Fibroblast of the conjunctiva (primary cell): ENCODE results near the gene TFAP2D.
A peak's percentile ranks its signal among the peaks of the same experiment; 100 is the strongest.

Source experiments
- DNase-seq: peaks from one replicate; pipeline ENCODE4 v3.0.0-alpha.2; 2010; ENCODE audit warnings: low read depth

Gene TFAP2D

DNA sequence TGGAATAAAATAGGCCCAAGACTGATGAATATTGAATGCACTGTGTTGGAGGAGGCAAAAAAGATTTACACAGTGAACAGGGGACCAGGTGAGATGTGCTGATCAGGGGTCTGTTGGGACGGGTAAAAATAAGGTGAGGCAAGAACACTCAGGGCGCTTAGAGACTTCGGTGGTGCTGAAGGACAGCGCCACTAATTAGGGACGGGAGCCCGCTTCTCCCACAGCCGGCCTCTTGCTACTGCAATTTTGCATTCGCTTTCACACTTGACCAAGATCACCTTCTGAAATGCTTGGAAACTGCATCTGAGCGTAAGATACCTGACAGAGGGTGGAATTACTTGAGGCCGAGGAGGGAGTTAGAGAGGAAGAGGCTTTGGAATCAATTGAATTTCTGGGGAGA, 7.3 kb downstream of the TFAP2D start:
- no peak for DNase-seq

- DNase-seq: no peak
Measured at GRCh38 chr6:50721978-50722377, 8.7 kb downstream of the TFAP2D start.

DNA sequence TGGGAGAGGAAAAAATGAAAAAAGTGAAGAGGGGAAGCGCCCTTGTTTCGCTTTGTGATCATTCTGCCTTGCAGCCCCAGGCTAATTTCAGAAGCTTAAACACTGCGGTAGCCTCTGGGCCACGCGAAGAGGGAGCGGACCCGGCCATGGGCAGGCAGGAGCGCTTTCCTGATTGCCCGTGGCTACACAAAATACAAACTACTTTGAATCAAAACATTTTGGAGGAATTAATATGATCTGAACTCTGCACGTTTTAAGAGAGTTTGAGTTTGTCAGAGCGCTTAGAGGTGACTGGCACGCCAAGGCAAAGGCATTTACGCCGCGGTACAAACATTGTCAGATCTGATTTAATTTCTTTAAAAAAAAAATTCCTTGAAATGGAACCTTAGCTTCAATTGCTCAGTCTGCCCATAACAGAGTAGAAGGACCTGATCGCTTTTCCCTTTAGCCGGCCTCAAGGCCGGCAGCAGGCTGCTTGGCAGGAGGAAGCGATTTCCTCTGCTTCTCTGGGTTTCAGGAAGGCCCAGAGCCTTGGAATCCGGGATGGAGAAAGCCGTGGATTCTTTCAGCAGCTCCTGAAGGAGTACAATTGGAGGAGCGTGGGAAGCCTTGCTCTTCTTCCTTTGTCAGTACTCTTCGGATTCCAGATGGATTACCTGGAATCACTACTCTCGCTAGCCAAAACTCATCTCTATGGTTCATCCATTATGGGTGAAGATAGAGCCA, 9.7 kb downstream of the TFAP2D start:
- DNase-seq: no peak

DNA sequence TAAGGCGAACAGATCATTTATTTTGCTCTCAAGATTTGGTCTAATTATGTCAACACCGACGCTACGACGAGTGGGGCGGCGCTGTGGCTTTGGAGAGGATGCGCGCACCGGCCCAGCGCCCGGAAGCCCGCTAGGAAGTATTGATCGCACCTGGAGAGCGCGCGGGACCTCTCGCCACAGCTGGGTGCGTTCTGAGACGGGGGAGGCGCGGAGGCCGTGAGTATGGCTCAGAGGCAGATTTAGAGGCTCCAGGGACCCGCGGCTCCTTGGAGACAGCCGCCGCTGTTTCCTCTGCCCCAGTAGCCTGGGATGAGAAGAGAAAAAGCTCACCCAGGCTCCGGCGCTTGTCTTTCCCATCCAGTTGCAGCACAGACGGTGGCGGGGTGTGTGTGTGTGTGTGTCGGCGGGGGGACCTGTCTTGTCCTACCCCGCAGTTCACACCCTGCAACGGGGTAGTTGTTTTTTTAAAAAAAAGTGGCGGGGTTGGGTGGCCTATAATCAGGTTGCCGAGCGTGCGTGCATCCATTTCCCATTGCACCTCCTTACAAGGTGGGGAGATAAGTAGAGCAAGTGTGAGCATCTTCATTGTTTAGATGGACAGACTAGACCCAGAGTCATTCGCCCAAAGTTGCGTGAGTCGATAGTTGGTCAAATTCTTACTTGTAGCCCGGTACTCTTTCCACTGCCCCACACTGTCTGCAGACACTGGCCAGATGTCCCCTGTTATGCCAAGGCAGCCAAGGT, 11.2 kb downstream of the TFAP2D start:
- DNase-seq: no peak

GRCh38 chr6:50734488-50734887, 21.2 kb downstream of the TFAP2D start:
- no peak for DNase-seq

DNA sequence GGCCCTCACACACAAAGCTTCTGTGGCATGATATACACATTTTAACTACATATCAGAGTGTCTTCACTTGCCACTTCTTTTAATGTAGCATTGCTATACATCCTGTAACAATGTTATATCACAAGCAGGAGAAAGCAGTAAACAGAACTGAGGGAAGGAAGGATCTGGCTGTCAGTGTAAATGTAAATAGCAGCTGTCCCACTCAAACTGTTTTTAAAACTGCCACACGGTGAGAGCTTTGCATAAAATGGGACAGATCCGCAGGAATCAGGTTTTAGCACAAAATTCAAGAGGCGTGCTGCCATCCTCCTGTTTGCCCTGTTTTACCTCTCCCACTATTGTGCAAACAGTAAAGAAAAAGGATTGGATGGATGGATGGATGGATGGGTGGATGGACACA, 28.8 kb downstream of the TFAP2D start:
- DNase-seq: no peak

DNA sequence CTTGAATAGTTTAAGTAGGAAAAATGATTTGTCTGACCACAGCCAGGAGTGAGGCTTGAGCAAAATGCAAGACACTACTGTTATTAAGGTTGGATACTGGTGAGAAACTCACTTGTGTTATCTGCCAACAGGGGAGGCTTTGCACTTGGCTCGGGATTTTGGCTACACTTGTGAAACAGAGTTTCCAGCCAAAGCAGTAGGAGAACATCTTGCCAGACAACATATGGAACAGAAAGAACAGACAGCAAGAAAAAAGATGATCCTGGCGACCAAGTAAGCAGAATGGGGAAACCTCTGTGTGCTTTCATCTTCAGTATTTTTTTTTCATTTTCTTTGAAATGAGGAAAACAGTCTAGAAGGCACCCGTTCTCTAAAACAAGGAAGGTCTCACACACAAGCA, 31.6 kb downstream of the TFAP2D start:
- no peak for DNase-seq

DNA sequence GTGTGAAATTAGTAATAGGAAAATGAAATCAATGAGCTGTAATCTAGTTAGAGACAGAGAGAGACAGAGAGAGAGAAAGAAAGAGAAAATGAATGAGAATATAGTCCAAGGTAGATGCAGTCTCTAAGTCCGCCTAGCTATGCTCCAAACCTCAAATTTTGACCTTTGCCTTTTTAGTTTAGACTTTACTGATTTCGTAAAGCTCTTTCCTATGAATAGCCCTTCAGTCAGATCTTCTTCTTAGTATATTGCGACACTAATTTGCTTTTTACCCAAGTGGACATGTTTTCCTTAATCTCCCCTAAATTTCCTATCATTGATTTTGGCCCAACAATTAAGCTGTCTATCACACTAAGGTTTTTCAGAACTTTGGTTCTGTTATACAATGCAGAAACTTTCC, 49.5 kb downstream of the TFAP2D start:
- no peak for DNase-seq

DNA sequence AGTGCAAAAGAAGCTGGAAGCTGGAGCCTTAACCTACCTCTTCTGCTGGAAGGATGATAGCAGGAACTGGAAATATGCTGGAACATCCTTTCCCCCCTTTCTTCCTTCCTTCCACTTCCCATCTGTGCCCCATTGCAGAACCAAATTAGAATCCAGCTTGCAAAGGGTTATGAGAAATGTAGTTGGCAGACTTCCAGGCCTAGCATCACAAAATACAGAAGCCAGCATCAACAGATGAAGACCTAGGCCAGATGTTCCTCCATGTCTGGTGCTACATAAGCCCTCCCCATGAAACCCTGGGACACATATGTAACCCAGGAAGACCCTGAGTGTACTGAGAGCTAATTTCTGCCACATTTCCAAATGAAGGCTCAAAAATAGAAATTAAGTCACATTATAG, 65.4 kb downstream of the TFAP2D start:
- DNase-seq: no peak

DNA sequence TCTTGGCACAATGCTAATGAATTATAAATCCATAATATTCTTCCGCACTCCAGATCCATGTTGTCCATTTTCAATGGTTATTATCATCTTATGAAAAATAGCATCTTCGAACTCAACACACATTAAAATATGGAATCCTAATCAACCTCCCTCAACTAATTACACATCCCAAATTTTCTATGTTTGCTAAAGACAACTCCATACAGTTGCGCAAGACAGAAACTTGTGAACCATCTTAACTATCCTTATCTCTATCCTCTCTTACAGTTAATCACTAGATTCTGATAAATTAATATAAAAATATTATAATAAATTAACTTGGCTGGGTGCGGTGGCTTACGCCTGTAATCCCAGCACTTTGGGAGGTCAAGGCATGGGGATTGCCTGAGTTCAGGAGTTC, 67.1 kb downstream of the TFAP2D start:
- DNase-seq: no peak

DNA sequence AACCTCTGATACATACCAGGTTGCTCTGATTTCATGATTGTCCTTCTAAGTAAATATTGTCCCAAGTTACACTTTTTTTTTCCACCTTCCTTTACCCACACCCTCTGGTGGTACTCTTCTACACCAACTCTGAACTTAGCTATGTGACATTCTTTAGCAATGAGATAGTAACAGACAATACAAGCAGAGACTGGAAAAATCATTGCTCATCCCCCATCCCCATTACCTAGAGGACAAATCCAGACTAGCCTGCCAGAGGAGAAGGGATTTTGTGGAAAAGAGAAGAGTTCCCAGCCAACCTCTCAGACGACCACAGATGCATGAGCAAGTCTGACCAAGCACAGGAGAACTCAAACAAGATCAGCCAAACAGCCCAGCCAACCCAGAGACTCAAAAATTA, 72.6 kb downstream of the TFAP2D start:
- no peak for DNase-seq

GRCh38 chr6:50791900-50792508, 78.7 kb downstream of the TFAP2D start:
- peak; percentile 16 for DNase-seq

DNA sequence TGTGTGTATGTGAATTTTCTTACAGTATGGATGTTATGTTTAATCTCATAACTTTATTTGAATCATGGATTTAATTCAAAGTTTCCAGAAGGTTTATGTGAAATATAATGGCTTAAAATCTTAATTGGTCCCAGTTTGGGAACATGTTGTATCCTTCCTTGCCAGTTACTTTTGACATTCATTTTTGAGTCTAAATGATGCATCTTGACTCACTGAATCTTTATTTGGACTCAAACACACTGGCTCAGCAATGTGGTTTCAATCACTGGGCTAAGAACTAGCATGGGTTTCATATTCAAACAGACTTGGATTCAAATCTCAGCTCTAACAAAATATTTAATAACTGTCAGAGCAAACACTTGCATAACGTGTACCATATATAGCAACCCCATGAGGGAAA, 79.4 kb downstream of the TFAP2D start:
- no peak for DNase-seq

GRCh38 chr6:50795574-50795973, 82.2 kb downstream of the TFAP2D start:
- no peak for DNase-seq

- DNase-seq: no peak
Measured at GRCh38 chr6:50804283-50804682, 91.0 kb downstream of the TFAP2D start.

DNA sequence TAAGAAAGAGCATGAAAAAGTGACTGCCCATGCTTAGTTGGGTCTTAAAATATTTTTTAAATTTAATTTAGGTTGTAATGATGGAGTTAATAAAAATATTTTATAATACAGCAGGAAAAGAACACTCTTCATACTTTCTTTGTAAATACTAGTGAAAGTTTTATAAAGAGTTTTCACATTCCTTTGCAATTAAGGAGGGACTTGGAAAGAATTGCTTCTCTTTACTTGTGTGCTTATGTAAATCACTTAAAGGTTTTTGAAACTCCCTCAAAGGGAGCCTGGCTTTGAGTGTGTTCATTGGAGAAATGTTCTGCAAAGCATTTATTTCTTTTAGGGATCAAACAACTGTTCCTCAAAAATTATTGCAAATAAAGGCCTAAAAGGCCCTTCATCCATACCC, 93.7 kb downstream of the TFAP2D start:
- no peak for DNase-seq

- no peak for DNase-seq
Measured at GRCh38 chr6:50815436-50816114, 102.2 kb downstream of the TFAP2D start.

DNA sequence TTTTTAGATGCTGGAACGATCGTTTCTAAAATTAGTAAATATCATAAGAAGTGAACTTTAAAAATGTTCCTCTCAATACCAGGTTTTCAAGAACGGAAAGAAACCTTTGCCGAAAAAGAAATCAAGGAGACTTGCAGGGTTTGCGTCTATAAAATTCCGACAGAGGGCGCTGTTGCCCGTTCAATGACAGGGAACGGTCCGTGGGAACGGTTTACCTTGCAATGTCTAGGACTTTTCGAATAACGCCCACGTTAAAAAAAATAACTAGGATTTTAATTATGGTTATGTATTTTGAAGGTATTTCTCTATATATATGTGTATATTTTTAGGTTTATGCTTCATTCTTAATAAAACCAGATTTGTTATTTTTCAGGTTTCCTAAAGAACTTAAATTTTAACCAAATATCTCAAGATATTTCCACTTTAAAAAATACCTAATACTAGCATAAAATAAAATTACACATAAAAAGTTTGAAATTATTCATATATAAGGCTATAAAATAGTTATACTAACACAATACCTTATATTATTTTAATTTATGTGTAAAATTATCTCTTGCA, 102.9 kb downstream of the TFAP2D start:
- peak; percentile 74 for DNase-seq

GRCh38 chr6:50816947-50817645, 103.8 kb downstream of the TFAP2D start:
- DNase-seq: no peak

DNA sequence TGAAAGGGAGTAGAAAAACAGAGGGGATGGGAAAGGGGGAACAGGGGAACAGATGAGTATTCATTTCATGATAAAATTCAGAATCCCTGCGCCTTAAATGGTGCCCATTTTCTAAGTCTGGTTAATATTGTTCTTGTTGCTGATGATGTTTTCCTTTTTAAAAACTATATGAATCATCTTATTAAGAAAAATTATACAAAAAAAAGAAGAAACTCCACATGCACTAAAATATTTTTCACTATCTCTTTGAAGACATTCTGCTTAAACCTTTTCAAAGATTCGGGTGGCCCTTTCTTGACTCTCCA, 104.3 kb downstream of the TFAP2D start:
- no peak for DNase-seq

DNA sequence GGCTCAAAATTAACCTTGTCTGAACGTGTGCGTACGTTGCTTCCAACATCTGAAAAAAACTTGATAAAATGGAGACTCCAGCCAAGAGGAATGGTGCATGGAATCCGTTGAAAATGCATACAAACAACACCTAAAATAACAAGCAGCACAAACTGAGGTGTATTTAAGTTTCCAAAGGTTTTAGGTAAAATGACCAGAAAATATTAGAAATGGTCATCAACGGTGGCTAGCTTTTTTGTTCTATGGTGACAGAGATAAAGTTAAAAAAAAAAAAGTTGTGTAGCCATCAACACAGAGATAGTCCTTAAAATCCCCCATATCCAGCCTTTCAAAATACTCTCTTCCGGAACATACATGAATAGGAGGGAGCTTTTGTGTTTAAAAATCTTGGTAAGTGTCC, 104.7 kb downstream of the TFAP2D start:
- DNase-seq: no peak

- DNase-seq: peak; percentile 65
Measured at GRCh38 chr6:50818673-50819072, 105.3 kb downstream of the TFAP2D start, which contains the start of gene TFAP2B. TSS of gene TFAP2B (plus strand) at chr6:50818871. CDS start at chr6:50818892, 21 bp downstream.
